Activated CD8-positive, alpha-beta T cell treated with anti-CD3 and anti-CD28 coated beads, Interleukin-2, amount 10 ng/mL, durations not matched to agents 7 days and 5 days (primary cell): ENCODE results near the gene PHACTR3. TPM values are rescaled to one million over a fixed set of nuclear protein-coding genes. Genes with fewer than 3 reads are reported as not detected.

Experiments used
- ATAC-seq: fragments of 150-1000 bp; cut with Tn5 transposase; one replicate; pipeline ENCODE4 v1.10.0; 2021; ENCODE audit warnings: moderate library complexity
- CTCF ChIA-PET: fragments of 350-600 bp; sonication (Branson Sonifier 250); formaldehyde crosslinking; loops from one replicate; lab custom pipeline; 2021; ENCODE audit warnings: antibody characterized with exemption; lab: Charles Lee
- POLR2A ChIA-PET: fragments of 350-600 bp; sonication (Branson Sonifier 250); formaldehyde crosslinking; loops from one replicate; lab custom pipeline; 2021; ENCODE audit warnings: antibody characterized with exemption; lab: Charles Lee
- DNase-seq: peaks from one replicate; pipeline ENCODE4 v3.0.0-alpha.2; 2020
- H3K27ac Mint-ChIP-seq: one replicate; pipeline ENCODE4 v1.8.0; 2021; ENCODE audit warnings: mild to moderate bottlenecking, mixed read lengths
- H3K27me3 Mint-ChIP-seq: one replicate; pipeline ENCODE4 v1.8.0; 2021; ENCODE audit warnings: low read depth, mixed read lengths
- H3K36me3 Mint-ChIP-seq: one replicate; pipeline ENCODE4 v1.8.0; 2021; ENCODE audit warnings: low read depth, mixed read lengths
- H3K4me1 Mint-ChIP-seq: one replicate; pipeline ENCODE4 v1.8.0; 2021; ENCODE audit warnings: low read depth, mixed read lengths
- H3K4me3 Mint-ChIP-seq: one replicate; pipeline ENCODE4 v1.8.0; 2021; ENCODE audit warnings: mild to moderate bottlenecking, mixed read lengths
- H3K9me3 Mint-ChIP-seq: one replicate; pipeline ENCODE4 v1.8.0; 2022; ENCODE audit warnings: mixed read lengths; ENCODE audit not compliant: insufficient read depth
- total RNA-seq, 2 experiments: library from RNA; stranded (reverse); gene quantifications; one replicate each; pipeline ENCODE4 v1.2.3, GENCODE V29; 2021

PHACTR3 gene
- total RNA-seq, 2 experiments from 2014 or later: not detected

DNA sequence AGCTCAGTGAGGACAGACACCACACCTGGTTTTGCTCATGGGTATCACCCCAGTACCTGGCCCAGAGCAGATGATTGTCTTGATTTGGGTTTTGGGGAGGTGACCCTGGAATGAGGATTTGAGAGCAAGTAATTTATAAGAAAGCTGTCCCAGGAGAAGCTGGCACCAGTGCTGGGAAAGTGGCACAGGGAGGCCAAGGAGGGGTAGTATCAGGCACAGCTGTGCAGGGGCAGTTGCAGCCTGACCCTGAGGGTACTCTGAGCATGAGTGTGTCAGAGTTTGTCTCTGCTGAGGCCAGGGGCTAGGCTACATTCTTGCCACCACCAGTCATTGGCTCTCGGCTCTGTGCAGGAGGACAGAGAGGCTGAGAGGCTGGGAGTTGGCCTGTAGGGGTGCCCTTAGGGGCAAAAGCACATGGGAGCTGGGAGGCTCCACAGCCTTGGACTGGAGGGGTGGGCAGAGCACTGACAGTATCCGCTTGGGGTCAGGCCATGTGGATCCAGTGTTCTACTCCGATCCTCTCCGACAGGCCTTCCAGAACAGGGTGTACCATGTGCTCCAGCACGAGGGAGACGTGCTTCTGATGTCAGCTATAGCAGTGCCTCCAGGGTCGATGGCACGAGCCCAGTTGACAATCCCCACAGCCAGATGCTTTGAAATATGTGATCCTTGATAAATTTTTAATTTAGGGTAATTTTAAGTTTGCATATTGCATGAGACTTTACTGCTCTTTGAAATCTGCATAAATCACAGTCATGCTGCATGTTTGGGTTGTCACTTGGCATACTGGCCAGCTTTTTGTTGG is 121.3 kb downstream of the PHACTR3 start:
- Mint-ChIP-seq H3K36me3 (no peaks in the 10 kb centered on the region), H3K4me1 (peaks cover 10% of the 10 kb centered on the region), H3K9me3 (no peaks in the 10 kb centered on the region), H3K27me3 (no peaks in the 10 kb centered on the region), H3K27ac (no peak overlapping the region), H3K4me3 (no peak overlapping the region)
- POLR2A ChIA-PET: no interaction called here
- CTCF ChIA-PET: no interaction called here
- no peak for ATAC-seq
- no peak for DNase-seq

DNA sequence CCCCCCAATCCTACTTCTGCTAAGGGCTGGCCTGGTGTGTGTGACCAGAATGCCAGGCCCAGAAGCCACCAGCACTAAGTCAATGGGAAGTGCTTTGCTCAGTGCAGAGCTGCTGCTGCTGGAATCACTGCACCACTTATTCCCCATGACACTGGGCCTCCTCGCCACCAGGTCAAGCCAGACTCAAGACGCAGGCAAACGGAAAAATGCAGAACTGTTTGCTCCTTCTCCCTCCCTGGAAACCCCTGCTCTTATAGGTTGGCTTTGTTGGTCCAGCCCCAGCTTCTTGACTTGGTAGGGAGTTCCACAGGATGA is 121.9 kb downstream of the PHACTR3 start:
- peaks cover 10% of the 10 kb centered on the region for H3K4me1 Mint-ChIP-seq
- no peaks in the 10 kb centered on the region for H3K27me3 Mint-ChIP-seq
- POLR2A ChIA-PET: no interaction called here
- no peaks in the 10 kb centered on the region for H3K9me3 Mint-ChIP-seq
- CTCF ChIA-PET: no interaction called here
- H3K4me3 Mint-ChIP-seq: no peak overlapping the region
- DNase-seq: no peak
- no peak overlapping the region for H3K27ac Mint-ChIP-seq
- H3K36me3 Mint-ChIP-seq: no peaks in the 10 kb centered on the region
- ATAC-seq: no peak

DNA sequence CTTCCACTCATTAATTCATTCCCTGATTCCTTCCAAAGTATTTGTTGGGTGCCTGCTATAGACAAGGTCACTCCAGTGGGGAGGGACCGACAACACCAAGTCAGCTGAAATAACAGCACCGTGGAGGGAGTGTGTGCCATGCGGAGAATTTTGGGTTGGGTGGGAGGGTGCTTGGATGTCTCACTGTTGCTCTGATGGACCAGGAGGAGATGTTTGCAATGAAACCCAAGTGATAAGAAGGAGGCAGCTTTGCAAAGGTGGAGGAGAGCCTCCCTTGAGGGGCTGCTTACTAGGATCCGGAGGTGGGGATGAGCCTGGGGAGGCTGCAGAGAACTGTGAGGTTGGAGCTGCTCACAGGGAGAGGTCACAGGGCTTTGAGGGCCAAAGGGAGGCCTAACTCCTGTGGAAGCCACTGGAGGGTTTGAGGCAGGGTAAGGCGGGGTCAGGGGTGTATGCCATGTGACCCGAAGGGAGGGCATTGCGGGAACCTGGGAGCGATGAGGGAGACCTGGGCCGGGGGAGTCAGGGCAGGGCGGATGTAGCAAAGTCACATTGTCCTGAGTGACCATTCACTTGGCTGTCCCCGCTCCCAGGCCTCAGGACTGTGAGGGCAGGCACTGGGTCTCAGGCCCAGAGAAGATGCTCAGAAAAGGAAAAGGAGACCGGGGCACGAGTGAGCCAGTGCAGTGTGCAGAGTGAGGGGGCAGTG is 124.5 kb downstream of the PHACTR3 start:
- no peak for DNase-seq
- POLR2A ChIA-PET: no interaction called here
- ATAC-seq: no peak
- H3K36me3 Mint-ChIP-seq: no peaks in the 10 kb centered on the region
- CTCF ChIA-PET: no interaction called here
- H3K9me3 Mint-ChIP-seq: no peaks in the 10 kb centered on the region
- H3K27me3 Mint-ChIP-seq: no peaks in the 10 kb centered on the region
- no peak overlapping the region for H3K27ac Mint-ChIP-seq
- no peak overlapping the region for H3K4me3 Mint-ChIP-seq
- no peaks in the 10 kb centered on the region for H3K4me1 Mint-ChIP-seq

DNA sequence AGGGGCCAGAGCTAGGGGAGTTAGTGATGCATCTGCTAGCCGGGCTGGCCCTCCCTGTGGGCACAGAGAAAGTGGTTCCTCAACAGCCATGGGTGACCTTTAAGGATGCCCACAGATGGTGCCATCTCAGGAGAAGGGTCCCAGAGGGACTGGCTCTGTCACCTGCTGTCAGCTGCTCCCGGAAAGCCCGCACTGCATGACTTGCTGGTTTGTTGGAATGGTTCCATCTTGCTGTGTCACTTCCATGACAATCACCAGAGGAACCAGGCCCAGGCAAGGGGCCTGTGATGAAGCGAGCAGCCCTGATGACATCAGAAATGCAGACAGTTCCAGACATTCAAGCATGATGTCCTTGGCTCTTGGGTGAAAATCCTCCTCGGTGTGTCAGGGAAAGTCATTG is 125.2 kb downstream of the PHACTR3 start:
- Mint-ChIP-seq H3K27ac (no peak overlapping the region), H3K27me3 (no peaks in the 10 kb centered on the region), H3K4me1 (no peaks in the 10 kb centered on the region), H3K4me3 (no peak overlapping the region), H3K9me3 (no peaks in the 10 kb centered on the region), H3K36me3 (no peaks in the 10 kb centered on the region)
- ChIA-PET CTCF (no interaction called here), POLR2A (no interaction called here)
- DNase-seq (no peak), ATAC-seq (no peak)

DNA sequence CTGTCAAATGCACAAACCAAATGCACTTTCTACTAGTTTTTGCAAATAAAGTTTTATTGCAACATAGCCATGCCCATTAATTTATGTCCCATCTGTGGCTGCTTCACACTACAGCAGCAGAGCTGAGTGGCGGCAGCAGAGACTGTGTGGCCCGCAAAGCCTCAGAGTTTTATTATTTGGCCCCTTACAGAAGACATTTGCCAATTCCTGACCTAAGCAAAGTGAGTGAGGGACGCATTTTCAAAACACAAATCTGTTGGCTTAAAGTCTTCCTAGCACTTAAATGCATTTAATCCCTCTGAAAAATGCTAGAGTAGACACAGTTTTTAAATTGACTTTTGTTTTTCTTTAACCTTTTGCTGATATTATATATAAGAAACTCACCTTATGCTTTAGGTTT is 126.4 kb downstream of the PHACTR3 start:
- ATAC-seq: no peak
- POLR2A ChIA-PET: no interaction called here
- no peaks in the 10 kb centered on the region for H3K36me3 Mint-ChIP-seq
- no peak for DNase-seq
- no peak overlapping the region for H3K27ac Mint-ChIP-seq
- no peaks in the 10 kb centered on the region for H3K9me3 Mint-ChIP-seq
- H3K4me1 Mint-ChIP-seq: no peaks in the 10 kb centered on the region
- CTCF ChIA-PET: no interaction called here
- no peaks in the 10 kb centered on the region for H3K27me3 Mint-ChIP-seq
- no peak overlapping the region for H3K4me3 Mint-ChIP-seq

DNA sequence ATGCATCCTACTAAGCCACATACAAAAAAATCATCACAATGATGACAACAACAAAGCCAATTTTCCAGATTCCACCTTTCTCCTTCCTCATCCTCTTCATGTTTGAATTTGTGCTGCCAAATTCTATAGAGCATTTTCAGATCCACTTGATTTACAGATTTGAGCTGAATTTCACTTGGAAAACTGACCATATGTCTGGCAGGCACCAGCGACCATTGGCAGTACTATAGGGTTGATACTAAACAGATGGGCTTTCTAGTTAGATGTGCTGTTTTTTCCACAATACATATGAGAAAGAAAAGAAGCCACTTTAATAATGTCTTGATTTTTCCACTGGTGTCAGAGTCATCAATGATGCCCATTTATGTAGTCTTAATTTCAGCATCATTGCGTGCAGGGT is 127.0 kb downstream of the PHACTR3 start:
- ChIA-PET POLR2A (no interaction called here), CTCF (no interaction called here)
- ATAC-seq: no peak
- Mint-ChIP-seq H3K27ac (no peak overlapping the region), H3K36me3 (no peaks in the 10 kb centered on the region), H3K4me1 (no peaks in the 10 kb centered on the region), H3K4me3 (no peak overlapping the region), H3K9me3 (no peaks in the 10 kb centered on the region), H3K27me3 (no peaks in the 10 kb centered on the region)
- no peak for DNase-seq

DNA sequence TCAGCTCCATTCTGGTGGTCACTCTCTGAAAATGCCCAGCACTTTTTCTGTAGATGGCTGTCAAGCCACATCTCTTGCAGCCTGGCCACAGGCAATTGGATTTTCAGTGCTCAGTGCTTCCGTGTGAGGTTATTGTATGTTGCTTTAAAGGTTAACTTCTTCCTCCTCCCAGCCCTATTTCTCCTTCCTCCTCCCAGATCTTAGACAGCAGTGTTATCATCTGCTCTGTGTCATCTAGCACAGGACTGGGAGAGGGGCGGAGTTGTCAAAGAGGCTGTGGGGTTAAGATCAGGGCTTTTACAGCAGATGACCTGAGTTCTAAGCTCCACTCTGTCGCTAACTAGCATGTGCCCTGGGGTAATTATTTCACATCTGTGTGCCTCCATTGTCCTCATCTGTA is 129.0 kb downstream of the PHACTR3 start:
- ATAC-seq (no peak), DNase-seq (no peak)
- Mint-ChIP-seq H3K4me1 (no peaks in the 10 kb centered on the region), H3K27ac (no peak overlapping the region), H3K9me3 (no peaks in the 10 kb centered on the region), H3K36me3 (no peaks in the 10 kb centered on the region), H3K4me3 (no peak overlapping the region), H3K27me3 (no peaks in the 10 kb centered on the region)
- ChIA-PET CTCF (no interaction called here), POLR2A (no interaction called here)

DNA sequence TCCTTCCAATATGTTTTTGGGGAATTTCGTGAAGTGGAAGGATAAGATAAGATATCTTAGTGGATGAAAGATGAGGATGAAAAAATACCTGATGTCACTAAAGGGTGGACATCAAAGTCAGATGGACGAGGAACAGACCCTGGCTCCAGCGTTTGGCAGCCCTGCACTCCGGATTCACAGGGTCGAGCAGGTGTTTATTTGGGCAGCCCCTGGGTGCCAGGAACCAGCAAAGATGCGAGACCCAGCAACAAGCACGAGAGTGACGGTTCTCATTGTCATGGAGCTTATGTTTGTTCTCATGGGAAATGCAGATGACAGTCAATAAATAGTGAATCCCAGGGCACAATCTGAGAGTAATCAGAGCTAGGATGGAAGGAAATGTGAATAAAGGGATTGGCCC is 131.1 kb downstream of the PHACTR3 start:
- no peak overlapping the region for H3K4me3 Mint-ChIP-seq

DNA sequence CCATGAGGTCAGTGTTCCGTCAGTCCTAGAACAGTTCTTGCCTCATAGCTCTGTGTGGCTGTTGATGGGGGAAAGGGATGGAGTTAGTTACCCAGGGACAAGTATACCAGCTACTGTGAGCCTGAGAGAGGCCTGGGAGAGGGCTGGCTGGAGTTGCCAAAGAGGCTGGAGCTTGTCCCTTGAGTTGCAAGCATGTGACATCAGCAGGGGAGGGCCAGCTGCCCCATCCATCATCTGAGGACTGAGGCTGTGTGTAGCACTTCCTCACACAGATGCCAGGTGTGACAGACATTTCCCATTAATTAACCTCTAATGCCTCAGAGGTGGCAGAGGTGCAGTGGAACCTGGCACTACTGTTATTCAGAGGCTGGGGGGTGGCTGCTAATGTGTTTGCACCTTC is 131.6 kb downstream of the PHACTR3 start:
- DNase-seq (no peak), ATAC-seq (no peak)
- Mint-ChIP-seq H3K4me1 (no peaks in the 10 kb centered on the region), H3K36me3 (no peaks in the 10 kb centered on the region), H3K4me3 (no peak overlapping the region), H3K27ac (no peak overlapping the region), H3K9me3 (no peaks in the 10 kb centered on the region), H3K27me3 (no peaks in the 10 kb centered on the region)
- POLR2A ChIA-PET: no interaction called here
- CTCF ChIA-PET: no interaction called here

More for the DNA sequence above, 131.1 kb downstream of the PHACTR3 start:
- CTCF ChIA-PET: no interaction called here
- Mint-ChIP-seq H3K27me3 (no peaks in the 10 kb centered on the region), H3K9me3 (no peaks in the 10 kb centered on the region), H3K27ac (no peak overlapping the region), H3K4me1 (no peaks in the 10 kb centered on the region), H3K36me3 (no peaks in the 10 kb centered on the region)
- ATAC-seq (no peak), DNase-seq (no peak)
- POLR2A ChIA-PET: no interaction called here

DNA sequence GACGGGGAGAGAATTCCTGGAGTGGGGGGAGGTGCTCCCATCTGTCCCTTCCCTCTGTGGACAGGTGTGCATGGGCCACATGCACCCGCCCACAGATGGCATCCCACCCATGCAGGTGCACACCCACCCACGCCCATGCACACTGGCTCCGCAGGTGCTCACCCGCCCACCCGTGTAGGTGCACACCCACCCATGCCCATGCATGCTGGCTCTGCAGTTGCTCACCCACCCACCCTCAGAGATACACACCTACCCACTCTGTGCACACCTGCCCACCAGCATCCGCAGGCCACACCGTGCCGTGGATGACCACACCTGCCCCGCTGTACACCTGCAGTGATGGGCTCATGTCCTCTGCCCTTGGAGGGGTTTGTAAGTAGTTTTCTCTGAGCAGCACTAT is 132.0 kb downstream of the PHACTR3 start:
- Mint-ChIP-seq H3K36me3 (no peaks in the 10 kb centered on the region), H3K9me3 (no peaks in the 10 kb centered on the region), H3K4me3 (no peak overlapping the region), H3K27ac (no peak overlapping the region), H3K27me3 (no peaks in the 10 kb centered on the region), H3K4me1 (no peaks in the 10 kb centered on the region)
- POLR2A ChIA-PET: no interaction called here
- DNase-seq (no peak), ATAC-seq (no peak)
- CTCF ChIA-PET: no interaction called here

DNA sequence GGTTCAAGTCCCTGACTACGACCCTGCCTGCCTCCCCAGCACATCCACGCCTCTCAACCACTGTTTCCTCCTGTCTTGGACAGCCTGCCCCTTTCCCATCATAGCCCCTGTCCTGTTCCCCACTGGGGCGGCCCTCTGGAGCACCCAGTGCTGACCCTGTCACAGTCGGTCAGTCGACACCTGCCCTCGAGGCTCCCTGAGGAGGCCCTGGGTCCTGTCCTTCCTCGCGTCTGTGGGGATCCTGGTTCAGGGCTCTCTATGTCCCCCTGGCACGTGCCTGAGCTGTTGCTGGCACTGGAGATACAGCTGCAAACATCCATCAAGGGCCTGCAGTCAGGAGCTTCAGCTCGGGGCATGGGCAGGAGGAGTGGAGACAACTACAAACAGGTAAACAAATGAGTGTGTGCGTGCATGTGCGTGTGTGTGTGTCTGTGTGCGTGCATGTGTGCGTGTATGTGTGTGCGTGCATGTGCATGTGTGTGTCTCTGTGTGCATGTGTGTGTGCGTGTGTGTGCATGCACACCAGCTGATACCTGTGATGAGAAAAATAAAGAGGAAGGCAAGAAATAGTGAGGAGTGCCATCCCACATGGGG is 132.8 kb downstream of the PHACTR3 start:
- DNase-seq: no peak
- Mint-ChIP-seq H3K27me3 (no peaks in the 10 kb centered on the region), H3K4me3 (no peak overlapping the region), H3K4me1 (no peaks in the 10 kb centered on the region), H3K36me3 (no peaks in the 10 kb centered on the region), H3K9me3 (no peaks in the 10 kb centered on the region), H3K27ac (no peak overlapping the region)
- ATAC-seq: no peak
- ChIA-PET POLR2A (no interaction called here), CTCF (no interaction called here)

DNA sequence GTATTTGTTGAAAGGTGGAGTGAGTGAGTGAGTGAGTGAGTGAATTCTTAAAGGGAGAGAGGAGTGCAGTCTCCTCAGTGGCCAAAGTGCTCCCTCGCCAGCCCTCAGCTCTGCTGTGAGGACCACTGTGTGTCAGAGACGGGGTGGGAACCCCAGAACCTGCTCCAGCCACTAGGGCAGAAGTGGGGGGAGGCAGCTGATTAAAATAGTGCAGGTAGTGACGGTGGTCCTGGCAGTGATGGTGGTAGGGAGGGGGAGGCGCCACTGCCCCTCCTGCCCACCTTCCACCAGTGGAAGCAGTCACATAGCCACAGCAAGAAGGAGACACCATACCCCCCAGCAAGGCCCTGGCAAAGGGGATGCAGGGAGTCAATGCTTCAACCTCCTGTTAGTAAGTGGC is 133.5 kb downstream of the PHACTR3 start:
- H3K36me3 Mint-ChIP-seq: no peaks in the 10 kb centered on the region
- ChIA-PET CTCF (no interaction called here), POLR2A (no interaction called here)
- no peaks in the 10 kb centered on the region for H3K27me3 Mint-ChIP-seq
- H3K27ac Mint-ChIP-seq: no peak overlapping the region
- DNase-seq (no peak), ATAC-seq (no peak)
- H3K4me3 Mint-ChIP-seq: no peak overlapping the region
- H3K9me3 Mint-ChIP-seq: no peaks in the 10 kb centered on the region
- no peaks in the 10 kb centered on the region for H3K4me1 Mint-ChIP-seq
